Fibroblast of skin of left quadriceps (primary cell): ENCODE data around the gene ATP5PB.

Experiments
- DNase-seq, 2 experiments: peaks; one replicate each; pipeline ENCODE4 v3.0.0-alpha.2; 2013; ENCODE audit warnings: low read depth in 2 of 2

ATP5PB gene

GRCh38 chr1:111507411-111508201 lies 58.3 kb downstream of the ATP5PB start:
- DNase-seq, result peak in 1 of 2 experiments; percentile 31

GRCh38 chr1:111509997-111510375 lies 60.7 kb downstream of the ATP5PB start:
- no peak for DNase-seq

- no peak for DNase-seq
Observed at GRCh38 chr1:111511370-111511769, 62.1 kb downstream of the ATP5PB start.
